NCI-H748 treated with DMSO at 0.1 percent for 48 hours (cell line): ENCODE data around the gene CALN1.
A peak's percentile ranks its signal among the peaks of the same experiment; 100 is the strongest.
"Not testable (repeated sequence)": the region's sequence is repeated elsewhere in the genome, so short reads cannot be mapped to it uniquely, and the experiment has no call there.

Experiments
- DNase-seq: peaks from one replicate; lab custom pipeline; 2025; lab: John Stamatoyannopoulos, UW

The CALN1 gene

GRCh38 chr7:71737931-71738540, 674.1 kb downstream of the CALN1 start:
- not testable (repeated sequence) for DNase-seq

DNA sequence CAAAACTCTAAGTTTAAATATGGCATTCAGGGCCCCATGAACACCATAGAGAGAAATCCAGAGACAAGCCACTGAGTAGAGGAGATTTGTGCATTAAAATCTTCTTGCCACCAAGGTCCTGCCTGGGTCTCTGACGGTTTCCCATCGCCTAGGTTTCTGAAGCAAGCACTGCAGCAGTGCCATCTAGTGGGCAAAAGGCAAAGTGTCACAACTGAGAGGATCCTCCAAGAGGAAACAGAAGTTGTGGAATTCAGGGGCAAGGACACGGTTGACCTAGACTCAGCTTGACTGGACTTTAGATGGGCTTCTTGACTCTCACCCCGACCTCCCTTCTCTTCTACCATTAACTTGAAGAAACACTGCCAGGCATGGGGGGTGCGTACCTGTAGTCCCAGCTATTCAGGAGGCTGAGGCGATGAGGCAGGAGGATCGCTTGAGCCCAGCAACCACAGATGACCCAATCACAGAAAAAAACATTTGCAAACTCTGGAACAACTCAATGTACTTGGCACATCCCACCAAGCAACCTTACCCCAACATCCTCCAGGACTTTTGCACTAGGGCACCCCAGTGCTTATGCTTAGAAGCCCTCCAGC, 676.1 kb downstream of the CALN1 start:
- peak; percentile 2 for DNase-seq

DNA sequence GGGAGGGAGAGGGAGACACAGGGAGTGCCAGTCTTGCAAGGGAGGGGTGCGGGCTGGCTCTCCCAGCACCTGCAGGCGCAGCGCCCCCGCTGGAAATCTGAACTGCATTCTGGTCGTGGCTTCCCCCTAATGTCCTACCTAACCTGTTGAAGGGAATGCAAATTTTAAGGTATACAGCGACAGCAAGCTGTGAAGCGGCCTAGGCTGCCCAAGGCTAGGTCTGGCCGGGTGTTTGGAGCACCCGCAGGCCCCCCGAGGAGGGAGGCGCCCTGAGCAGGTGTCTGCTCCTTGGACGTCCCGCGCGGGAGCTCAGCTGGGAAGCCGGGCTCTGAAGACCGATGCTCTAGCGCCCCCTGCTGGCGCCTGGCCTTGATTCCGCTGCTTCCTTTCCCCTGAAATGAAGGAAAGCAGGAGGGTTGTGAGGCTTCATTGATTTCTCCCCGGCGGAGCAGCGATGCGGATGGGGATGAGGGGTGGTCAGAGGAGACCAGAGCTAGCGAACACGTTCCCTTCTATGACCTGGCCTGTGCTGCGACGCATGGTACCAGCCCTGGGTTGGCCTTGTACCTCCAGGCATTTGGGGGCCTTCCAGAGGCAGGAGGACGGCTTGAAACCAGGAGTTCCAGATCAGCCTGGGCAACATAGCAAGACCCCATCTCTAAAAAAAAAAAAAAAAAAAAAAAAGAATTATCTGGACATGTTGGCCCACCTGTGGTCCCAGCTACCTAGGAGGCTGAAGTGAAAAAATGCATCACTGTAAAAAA, 678.8 kb downstream of the CALN1 start:
- peak; percentile 33 for DNase-seq

GRCh38 chr7:71731740-71732139, 680.4 kb downstream of the CALN1 start:
- DNase-seq: no peak
